Dermis blood vessel endothelial cell (primary cell): ENCODE measurements around the gene OR7D2. TPM values are rescaled to one million over a fixed set of nuclear protein-coding genes. Genes with fewer than 3 reads are reported as not detected.
"Not testable (repeated sequence)": the region's sequence is repeated elsewhere in the genome, so short reads cannot be mapped to it uniquely, and the experiment has no call there.

ENCODE experiments used
- DNase-seq: peaks from one replicate; pipeline ENCODE4 v3.0.0; 2010
- total RNA-seq: library from RNA; depleted of rRNA; stranded (reverse); fragments of >200 nt; gene quantifications from 2 replicates; pipeline ENCODE4 v1.2.3, GENCODE V29; 2014

OR7D2 gene
- total RNA-seq, result under 0.01 TPM in 1 of 2 replicates, not detected in the other

GRCh38 chr19:9178901-9179300 is at the start of gene OR7D2:
TSS of gene OR7D2 (plus strand) at chr19:9178979. CDS start at chr19:9185782, 6,803 bp downstream.
- no peak for DNase-seq

GRCh38 chr19:9130965-9131364 is 47.8 kb upstream of the OR7D2 start:
- DNase-seq, result no peak

- no peak for DNase-seq
Measured at GRCh38 chr19:9132422-9132821, 46.4 kb upstream of the OR7D2 start.

- no peak for DNase-seq
Measured at GRCh38 chr19:9139609-9140158, 39.1 kb upstream of the OR7D2 start.

- DNase-seq, result peak; percentile 95
Measured at GRCh38 chr19:9140159-9140874, 38.5 kb upstream of the OR7D2 start, which contains the start of gene ZNF317. TSS of gene ZNF317 (plus strand) at chr19:9140397. CDS start at chr19:9156017, 15,620 bp downstream.

- peak; percentile 18 for DNase-seq
Measured at GRCh38 chr19:9144920-9145319, 33.9 kb upstream of the OR7D2 start.

GRCh38 chr19:9146882-9147281 is 31.9 kb upstream of the OR7D2 start:
- DNase-seq, result no peak

- DNase-seq, result no peak
Measured at GRCh38 chr19:9148697-9149096, 30.1 kb upstream of the OR7D2 start.

- no peak for DNase-seq
Measured at GRCh38 chr19:9149997-9150396, 28.8 kb upstream of the OR7D2 start.

GRCh38 chr19:9150650-9151049 is 28.1 kb upstream of the OR7D2 start:
- no peak for DNase-seq

- no peak for DNase-seq
Measured at GRCh38 chr19:9151367-9151766, 27.4 kb upstream of the OR7D2 start.

- DNase-seq, result no peak
Measured at GRCh38 chr19:9155591-9155990, 23.2 kb upstream of the OR7D2 start.

- no peak for DNase-seq
Measured at GRCh38 chr19:9156304-9156703, 22.5 kb upstream of the OR7D2 start.

- DNase-seq, result no peak
Measured at GRCh38 chr19:9159891-9160290, 18.9 kb upstream of the OR7D2 start.

GRCh38 chr19:9161427-9161826 is 17.4 kb upstream of the OR7D2 start:
- DNase-seq, result no peak

- no peak for DNase-seq
Measured at GRCh38 chr19:9165261-9165660, 13.5 kb upstream of the OR7D2 start.

GRCh38 chr19:9166846-9167245 is 11.9 kb upstream of the OR7D2 start:
- DNase-seq, result no peak

- DNase-seq, result no peak
Measured at GRCh38 chr19:9171393-9171991, 7.3 kb upstream of the OR7D2 start.

- DNase-seq, result no peak
Measured at GRCh38 chr19:9175326-9175725, 3.5 kb upstream of the OR7D2 start.

GRCh38 chr19:9183000-9183399 is 4.2 kb downstream of the OR7D2 start:
- DNase-seq, result no peak

- DNase-seq, result no peak
Measured at GRCh38 chr19:9187191-9187590, 8.4 kb downstream of the OR7D2 start.

- no peak for DNase-seq
Measured at GRCh38 chr19:9189535-9189934, 10.8 kb downstream of the OR7D2 start.

- not testable (repeated sequence) for DNase-seq
Measured at GRCh38 chr19:9198044-9198443, 19.3 kb downstream of the OR7D2 start.

GRCh38 chr19:9205501-9206113 is 26.8 kb downstream of the OR7D2 start:
- DNase-seq, result peak; percentile 74
